NCI-H510A (cell line): Measurements from ENCODE around the gene MX1.

ENCODE experiments used
- DNase-seq: peaks from one replicate; lab custom pipeline; 2025; lab: John Stamatoyannopoulos, UW

MX1 gene

GRCh38 chr21:41425954-41426675, at the start of gene MX1:
Gene MX1 (plus strand): TSS chr21:41426239. CDS start chr21:41432071, 5,832 bp downstream.
- DNase-seq = no peak

DNA sequence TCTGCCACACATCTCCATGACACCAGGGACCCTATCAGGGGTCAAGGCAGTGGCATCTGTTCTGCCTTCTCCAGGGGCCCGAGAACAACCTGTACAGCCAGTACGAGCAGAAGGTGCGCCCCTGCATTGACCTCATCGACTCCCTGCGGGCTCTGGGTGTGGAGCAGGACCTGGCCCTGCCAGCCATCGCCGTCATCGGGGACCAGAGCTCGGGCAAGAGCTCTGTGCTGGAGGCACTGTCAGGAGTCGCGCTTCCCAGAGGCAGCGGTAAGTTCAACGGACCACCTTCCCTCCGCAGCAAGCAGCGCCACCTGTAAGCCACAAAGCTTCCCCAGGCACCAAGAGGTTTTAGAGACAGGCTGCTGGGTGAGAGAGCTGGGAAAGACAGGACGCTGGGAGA, 48.3 kb upstream of the MX1 start:
- no peak for DNase-seq

DNA sequence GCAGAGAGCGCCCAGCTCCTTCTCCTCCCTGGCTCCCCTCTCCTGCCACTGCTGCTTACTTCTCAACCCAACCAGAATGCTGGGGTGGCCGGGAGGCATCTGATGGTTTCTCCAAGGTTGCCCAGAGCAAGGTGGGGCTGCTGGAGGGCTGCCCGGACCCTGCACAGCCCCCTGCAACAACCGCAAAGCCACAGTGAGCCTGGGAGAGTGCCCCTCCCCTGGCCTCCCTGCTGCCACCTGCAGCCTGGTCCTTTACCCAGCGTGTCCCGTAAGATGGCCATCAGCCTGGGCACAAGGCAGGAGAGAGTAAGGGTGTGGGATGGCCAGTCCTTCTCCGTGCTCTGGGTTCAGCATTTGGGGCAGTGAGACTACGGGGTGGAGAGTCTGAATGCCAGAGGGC, 47.2 kb upstream of the MX1 start:
- DNase-seq = no peak

- DNase-seq = no peak
Observed at GRCh38 chr21:41379901-41380300, 46.1 kb upstream of the MX1 start.

- no peak for DNase-seq
Observed at GRCh38 chr21:41381731-41382130, 44.3 kb upstream of the MX1 start.

GRCh38 chr21:41387042-41387819, 38.8 kb upstream of the MX1 start:
- DNase-seq = no peak

DNA sequence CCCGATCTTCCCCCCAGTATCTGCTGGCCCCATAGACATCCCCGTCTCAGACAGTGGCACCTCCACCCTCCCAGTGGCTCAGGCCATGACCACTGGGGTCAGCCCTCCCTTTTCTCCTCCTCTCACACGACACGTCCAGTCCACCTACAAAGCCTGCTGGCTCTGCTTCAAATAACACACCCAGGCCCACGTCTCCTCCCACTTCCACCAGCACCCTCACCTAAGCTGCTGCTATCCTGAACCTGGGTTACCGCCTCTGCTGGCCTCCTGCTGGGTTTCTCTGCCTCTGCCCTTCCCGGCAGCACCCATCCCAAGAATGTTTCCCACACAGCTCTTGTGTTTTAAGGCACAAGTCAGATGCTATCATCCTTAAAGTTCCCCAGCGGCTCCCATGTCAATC, 38.2 kb upstream of the MX1 start:
- no peak for DNase-seq

GRCh38 chr21:41388259-41388658, 37.8 kb upstream of the MX1 start:
- no peak for DNase-seq

DNA sequence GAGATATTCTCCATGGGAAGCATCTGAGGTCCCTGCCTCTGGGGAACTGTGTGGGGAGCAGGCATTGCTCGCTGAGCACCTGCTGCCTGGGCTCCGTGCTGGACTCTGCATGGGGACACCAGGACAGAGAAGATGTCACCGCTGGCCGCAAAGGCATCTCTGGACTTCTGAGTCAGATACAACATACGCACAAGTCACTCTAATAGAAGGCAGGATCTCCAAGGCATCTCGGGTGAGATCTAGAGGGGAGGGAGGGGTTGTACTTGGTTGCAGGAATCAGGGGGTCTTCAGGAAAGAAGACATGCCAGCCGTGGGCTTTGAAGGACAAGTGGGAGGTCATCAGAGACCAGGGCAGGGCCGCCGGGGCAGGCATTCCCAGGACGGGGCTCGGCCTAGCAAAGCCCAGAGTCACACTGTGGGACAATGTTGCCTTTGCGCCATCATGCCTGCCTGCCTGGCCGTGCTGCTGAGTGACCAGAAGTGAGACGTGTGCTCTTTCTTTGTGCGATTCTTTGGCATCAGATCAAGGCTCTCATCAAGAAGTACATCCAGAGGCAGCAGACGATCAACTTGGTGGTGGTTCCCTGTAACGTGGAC, 35.9 kb upstream of the MX1 start:
- no peak for DNase-seq

DNA sequence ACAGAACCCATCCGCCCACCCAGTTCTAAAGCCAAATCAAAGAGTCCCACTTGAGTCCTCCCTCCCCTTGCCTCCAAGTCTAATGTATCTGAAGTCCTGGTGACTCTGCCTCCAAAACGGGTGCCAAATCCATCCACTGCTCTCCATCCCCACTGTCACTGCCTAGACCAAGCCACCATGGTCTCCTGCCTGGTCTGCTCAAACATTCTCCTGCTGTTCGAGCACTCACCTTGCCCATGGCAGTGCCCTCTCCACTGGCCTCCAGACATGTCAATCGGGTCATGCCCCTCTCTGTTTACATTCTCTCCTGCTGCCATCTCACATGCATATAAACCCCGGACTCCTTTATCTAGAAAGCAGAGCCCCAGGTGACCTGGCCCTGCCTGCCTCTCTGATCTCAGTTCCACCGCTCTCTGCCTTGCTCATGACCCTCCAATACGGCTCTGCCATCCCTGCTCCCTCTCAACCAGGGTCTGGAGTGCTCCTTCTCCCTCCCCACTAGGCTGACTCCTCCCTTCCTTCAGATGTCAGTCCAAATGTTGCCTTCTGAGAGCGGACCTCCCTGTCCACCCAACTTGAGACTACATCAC, 32.1 kb upstream of the MX1 start:
- no peak for DNase-seq

- DNase-seq = no peak
Observed at GRCh38 chr21:41396558-41397075, 29.4 kb upstream of the MX1 start.

DNA sequence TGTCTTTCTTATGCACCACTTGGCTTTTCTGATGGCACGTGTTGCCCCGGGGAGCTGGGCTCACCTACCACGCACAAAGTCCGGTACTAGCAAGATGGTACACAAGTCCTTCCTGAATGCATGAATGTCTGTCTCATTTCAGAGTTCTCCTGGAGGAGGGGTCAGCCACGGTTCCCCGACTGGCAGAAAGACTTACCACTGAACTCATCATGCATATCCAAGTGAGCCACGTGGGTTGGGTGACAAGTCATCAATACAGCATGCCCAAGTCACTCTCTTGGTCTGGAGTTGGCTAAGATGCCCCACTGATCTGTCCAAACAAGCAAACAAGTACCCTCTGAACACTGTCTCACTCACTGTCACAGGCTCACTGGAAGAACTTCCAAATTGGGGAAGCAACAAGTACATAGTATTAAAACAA, 28.6 kb upstream of the MX1 start:
- DNase-seq = no peak

DNA sequence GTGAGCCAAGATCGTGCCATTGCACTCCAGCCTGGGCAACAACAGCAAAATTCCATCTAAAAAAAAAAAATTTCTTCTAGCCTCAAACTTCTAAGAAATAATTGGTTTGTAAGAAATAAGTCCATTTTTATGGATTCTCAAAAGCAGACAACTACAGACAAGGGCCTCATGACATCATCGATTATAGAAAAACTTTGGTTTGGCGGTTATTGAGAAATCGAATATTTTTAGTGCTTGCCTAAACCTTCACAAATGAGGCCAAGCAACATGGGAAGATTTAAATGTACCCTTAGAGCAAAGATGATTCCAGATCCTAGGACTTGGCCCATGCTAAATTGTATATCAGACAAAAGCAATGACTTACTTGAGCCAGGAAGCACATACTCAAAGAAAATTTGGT, 27.8 kb upstream of the MX1 start:
- no peak for DNase-seq

DNA sequence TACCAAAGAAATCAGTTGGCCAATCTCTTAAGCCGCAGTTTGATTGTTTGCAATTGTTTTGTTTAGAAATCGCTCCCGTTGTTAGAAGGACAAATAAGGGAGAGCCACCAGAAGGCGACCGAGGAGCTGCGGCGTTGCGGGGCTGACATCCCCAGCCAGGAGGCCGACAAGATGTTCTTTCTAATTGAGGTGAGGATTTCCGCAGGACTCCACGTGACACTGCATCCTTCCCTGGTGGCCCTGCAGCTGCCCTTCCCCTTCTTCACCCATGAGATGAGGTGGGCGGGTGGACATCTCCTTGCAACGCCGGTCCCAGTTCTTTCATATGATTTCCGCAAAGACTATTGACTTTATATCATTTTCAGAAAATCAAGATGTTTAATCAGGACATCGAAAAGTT, 27.2 kb upstream of the MX1 start:
- no peak for DNase-seq

DNA sequence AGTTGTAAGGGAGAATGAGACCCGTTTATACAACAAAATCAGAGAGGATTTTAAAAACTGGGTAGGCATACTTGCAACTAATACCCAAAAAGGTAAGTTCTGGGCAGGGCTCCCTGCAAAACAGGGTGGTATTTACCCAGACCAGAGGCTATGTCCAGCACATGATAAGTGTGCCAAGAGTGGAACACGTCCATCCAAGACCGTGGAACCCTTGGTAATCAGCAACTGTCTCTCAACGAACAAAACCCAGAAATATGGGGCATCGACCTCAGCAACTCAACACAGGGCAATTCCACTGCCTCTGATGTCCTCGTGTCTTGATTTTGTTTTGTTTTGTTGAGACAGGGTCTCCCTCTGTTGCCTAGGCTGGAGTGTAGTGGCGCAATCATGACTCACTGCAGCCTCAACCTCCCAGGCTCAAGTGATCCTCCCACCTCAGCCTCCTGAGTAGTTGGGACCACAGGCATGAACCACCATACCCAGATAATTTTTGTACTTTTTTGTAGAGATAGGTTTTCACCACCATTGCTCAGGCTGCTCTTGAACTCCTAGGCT, 26.7 kb upstream of the MX1 start:
- DNase-seq = no peak

- no peak for DNase-seq
Observed at GRCh38 chr21:41402231-41402630, 23.8 kb upstream of the MX1 start.

DNA sequence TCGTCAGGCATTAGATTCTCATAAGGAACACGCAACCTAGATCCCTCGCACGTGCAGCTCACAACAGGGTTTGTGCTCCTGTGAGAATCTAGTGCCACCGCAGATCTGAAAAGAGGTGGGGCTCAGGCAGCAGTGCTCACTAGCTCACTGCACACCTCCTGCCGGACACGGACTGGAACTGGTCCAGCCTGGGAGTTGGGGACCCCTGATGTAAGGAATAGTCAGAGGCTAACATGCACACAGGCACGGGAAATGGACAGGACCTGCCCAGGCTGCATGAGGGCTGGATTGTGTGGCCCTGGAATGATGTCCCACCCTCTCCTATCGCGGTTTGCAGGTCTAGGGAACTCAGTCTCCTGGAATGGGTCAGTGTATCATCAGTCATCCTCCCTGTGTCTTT, 23.2 kb upstream of the MX1 start:
- DNase-seq = no peak

DNA sequence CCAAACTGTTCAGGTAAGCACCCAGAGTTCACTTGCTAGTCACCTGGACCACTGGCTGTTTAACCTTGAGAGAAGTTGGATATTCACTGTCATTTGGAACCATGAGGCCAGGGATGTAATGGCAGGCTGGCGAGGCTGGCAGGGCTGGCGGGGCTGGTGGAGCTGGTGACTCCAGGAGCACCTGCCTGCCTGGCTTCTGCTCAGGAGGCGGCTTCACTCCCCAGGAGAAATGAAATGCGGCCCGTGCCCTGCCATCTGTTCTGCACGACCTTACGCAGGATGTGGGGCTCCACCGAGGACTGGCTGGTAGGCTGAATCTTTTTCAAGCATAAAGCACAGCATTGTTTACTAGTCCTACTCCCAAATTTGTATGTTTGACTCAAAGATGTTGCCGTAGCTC, 22.7 kb upstream of the MX1 start:
- no peak for DNase-seq

DNA sequence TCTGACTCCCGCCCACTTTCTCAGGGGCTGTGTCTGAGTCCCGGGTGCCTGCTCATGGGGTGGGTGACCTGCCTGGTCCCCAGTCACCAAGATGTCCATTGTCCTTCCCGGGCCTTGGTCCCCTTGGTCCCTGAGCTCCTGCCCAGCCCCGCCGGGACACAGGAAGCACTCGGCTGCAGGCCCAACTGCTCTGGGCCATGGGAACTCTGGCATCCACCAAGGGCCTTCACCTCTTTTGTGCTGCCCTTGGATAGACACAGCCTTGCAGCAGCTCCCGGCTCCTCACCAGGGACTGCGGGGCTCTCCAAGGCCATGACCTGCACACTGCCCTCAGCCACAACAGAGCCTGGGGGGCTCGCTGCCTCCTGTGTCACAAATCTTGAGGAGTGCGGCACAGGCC, 22.1 kb upstream of the MX1 start:
- no peak for DNase-seq

GRCh38 chr21:41405321-41405720, 20.7 kb upstream of the MX1 start:
- DNase-seq = no peak

GRCh38 chr21:41406340-41406739, 19.7 kb upstream of the MX1 start:
- no peak for DNase-seq
